ENCODE data around the gene NEBL.

NEBL gene

DNA sequence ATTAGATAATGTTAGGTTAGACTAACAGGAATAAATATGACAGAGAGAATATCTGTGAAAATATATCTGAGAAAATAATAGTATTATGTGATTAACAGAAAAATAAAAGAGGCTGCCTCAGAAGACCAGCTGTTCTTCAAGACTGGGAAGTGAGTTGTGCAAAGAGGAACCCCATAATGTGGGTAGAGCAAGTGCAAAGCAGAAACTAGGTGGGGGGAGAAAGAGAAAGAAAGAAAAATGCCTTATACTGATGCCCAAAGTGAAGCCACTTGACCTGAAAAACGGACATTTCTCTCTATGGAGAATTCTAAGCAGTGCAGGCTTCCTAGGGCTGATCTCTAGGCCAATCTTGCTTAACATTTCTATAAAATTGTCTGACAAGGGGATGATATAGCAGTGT is 3.8 kb downstream of the NEBL start:
- Histone ChIP-seq H3K27me3 (ENCODE audit: control insufficient read depth, insufficient read depth, low read length) (no peaks in the 10 kb centered on the region), H3K27ac (no peak overlapping the region), H3K4me3 (ENCODE audit: low read depth, low read length) (no peak overlapping the region), H3K4me2 (ENCODE audit: low read length) (no peak overlapping the region), H3K9ac (no peak overlapping the region), H3K79me2 (no peaks in the 10 kb centered on the region), H3K36me3 (ENCODE audit: control insufficient read depth, insufficient read depth, low read length) (no peaks in the 10 kb centered on the region), H2AFZ (no peak overlapping the region), H3K9me3 (ENCODE audit: control insufficient read depth, low read length) (no peaks in the 10 kb centered on the region), H3K4me1 (no peaks in the 10 kb centered on the region)
- TF ChIP-seq, protein P1, sequence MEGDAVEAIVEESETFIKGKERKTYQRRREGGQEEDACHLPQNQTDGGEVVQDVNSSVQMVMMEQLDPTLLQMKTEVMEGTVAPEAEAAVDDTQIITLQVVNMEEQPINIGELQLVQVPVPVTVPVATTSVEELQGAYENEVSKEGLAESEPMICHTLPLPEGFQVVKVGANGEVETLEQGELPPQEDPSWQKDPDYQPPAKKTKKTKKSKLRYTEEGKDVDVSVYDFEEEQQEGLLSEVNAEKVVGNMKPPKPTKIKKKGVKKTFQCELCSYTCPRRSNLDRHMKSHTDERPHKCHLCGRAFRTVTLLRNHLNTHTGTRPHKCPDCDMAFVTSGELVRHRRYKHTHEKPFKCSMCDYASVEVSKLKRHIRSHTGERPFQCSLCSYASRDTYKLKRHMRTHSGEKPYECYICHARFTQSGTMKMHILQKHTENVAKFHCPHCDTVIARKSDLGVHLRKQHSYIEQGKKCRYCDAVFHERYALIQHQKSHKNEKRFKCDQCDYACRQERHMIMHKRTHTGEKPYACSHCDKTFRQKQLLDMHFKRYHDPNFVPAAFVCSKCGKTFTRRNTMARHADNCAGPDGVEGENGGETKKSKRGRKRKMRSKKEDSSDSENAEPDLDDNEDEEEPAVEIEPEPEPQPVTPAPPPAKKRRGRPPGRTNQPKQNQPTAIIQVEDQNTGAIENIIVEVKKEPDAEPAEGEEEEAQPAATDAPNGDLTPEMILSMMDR (IDR thresholded peaks at IDR 0.05): no peak

DNA sequence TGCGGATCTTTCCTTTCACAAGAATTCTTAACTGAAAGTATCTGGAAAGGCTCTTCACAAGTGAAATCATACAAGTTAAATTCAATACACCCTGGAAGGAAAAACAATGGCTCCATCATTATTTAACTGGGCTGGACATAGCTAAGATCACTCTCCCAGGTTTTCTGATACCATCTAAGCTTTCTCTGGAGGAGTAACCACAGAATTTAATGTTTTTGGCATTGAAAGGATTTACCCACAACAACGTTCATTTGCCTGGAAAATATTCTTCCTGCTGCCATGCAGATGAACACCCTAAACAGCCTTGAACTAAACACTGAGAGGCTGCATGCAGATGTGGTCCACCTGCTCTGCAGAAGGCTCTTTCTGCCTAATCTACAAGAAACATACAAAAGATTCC is 4.3 kb downstream of the NEBL start:
- Histone ChIP-seq H3K4me2 (ENCODE audit: low read length) (no peak overlapping the region), H3K27ac (no peak overlapping the region), H3K9ac (no peak overlapping the region), H2AFZ (no peak overlapping the region), H3K4me1 (no peaks in the 10 kb centered on the region), H3K4me3 (ENCODE audit: low read depth, low read length) (no peak overlapping the region), H3K9me3 (ENCODE audit: control insufficient read depth, low read length) (no peaks in the 10 kb centered on the region), H3K79me2 (no peaks in the 10 kb centered on the region), H3K27me3 (ENCODE audit: control insufficient read depth, insufficient read depth, low read length) (no peaks in the 10 kb centered on the region), H3K36me3 (ENCODE audit: control insufficient read depth, insufficient read depth, low read length) (no peaks in the 10 kb centered on the region)
- TF ChIP-seq, protein P1 (IDR thresholded peaks at IDR 0.05): no peak

DNA sequence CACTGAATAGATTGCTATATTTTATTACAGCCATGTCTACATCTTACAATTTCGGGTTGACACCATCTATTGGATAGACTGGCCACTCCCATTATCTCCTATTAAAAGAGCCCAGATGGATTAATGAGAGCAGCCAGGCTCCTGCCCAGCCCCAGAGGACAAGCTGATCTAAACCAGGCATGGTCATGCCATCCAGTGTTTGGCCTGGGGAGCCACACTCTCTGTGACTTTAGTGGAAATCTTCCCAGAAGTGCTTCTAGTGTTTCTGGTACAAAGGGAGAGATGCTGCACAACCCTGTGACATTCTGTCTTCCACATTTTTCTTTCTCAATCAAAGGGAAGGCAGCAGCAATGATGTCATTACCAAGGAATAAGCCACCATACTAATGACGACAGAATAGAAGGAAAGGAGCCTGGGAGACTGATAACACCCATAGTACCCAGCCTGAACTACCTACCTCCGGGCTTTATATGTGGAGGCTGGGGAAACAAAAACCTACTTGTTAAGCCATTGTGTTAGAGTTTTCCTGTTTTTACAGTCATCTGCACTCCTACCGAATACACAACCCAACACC is 5.0 kb downstream of the NEBL start:
- Histone ChIP-seq H3K79me2 (no peaks in the 10 kb centered on the region), H3K36me3 (ENCODE audit: control insufficient read depth, insufficient read depth, low read length) (no peaks in the 10 kb centered on the region), H3K4me3 (ENCODE audit: low read depth, low read length) (no peak overlapping the region), H3K9me3 (ENCODE audit: control insufficient read depth, low read length) (no peaks in the 10 kb centered on the region), H3K4me2 (ENCODE audit: low read length) (no peak overlapping the region), H3K27ac (no peak overlapping the region), H3K27me3 (ENCODE audit: control insufficient read depth, insufficient read depth, low read length) (no peaks in the 10 kb centered on the region), H3K9ac (no peak overlapping the region), H2AFZ (no peak overlapping the region), H3K4me1 (no peaks in the 10 kb centered on the region)
- TF ChIP-seq, protein P1 (IDR thresholded peaks at IDR 0.05): no peak

DNA sequence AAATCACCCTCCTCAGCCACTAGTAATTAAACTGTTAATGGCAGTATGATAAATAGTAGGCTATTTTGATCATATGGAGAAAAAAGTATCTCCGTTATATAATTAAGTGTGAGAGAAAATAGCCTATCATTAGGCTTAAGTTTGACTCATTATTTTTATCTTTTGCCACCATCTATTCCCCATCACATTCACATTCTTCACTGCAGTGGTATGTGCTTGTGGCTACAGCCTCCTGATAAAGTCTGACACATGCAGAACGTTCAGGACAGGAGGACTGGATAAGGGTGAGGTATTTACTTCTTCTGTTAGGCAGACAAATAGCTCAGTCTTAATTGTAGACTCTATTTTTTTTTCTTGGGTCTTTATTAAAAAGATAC is 5.8 kb downstream of the NEBL start:
- Histone ChIP-seq H2AFZ (no peak overlapping the region), H3K4me3 (ENCODE audit: low read depth, low read length) (no peak overlapping the region), H3K4me2 (ENCODE audit: low read length) (no peak overlapping the region), H3K27me3 (ENCODE audit: control insufficient read depth, insufficient read depth, low read length) (no peaks in the 10 kb centered on the region), H3K27ac (no peak overlapping the region), H3K9me3 (ENCODE audit: control insufficient read depth, low read length) (no peaks in the 10 kb centered on the region), H3K4me1 (no peaks in the 10 kb centered on the region), H3K9ac (no peak overlapping the region), H3K36me3 (ENCODE audit: control insufficient read depth, insufficient read depth, low read length) (no peaks in the 10 kb centered on the region), H3K79me2 (no peaks in the 10 kb centered on the region)
- TF ChIP-seq, protein P1 (IDR thresholded peaks at IDR 0.05): no peak

Data from parathyroid adenoma (tissue), 2 donors.